GM21367 (cell line): Measurements from ENCODE around the gene PLCB3.

Experiments used
- ATAC-seq: cut with Tn5 transposase; IDR thresholded peaks from one replicate; pipeline ENCODE4 v1.9.1; 2021; ENCODE audit not compliant: unreplicated experiment

The PLCB3 gene

GRCh38 chr11:64265176-64266160 is 14.1 kb downstream of the PLCB3 start:
- no peak for ATAC-seq

GRCh38 chr11:64266339-64266738 is 15.0 kb downstream of the PLCB3 start:
- ATAC-seq: no peak

GRCh38 chr11:64267207-64267945 is 16.0 kb downstream of the PLCB3 start:
- no peak for ATAC-seq

GRCh38 chr11:64268025-64268892 is 16.9 kb downstream of the PLCB3 start:
- no peak for ATAC-seq

GRCh38 chr11:64268893-64269539 is 17.7 kb downstream of the PLCB3 start:
- peak; percentile 14 for ATAC-seq

- ATAC-seq: peak; percentile 43
Observed at GRCh38 chr11:64269540-64270220, 18.4 kb downstream of the PLCB3 start.

- ATAC-seq: no peak
Observed at GRCh38 chr11:64275031-64275800, 23.9 kb downstream of the PLCB3 start.

- ATAC-seq: no peak
Observed at GRCh38 chr11:64275841-64276240, 24.5 kb downstream of the PLCB3 start.

GRCh38 chr11:64276653-64277431 is 25.5 kb downstream of the PLCB3 start:
- no peak for ATAC-seq

GRCh38 chr11:64278576-64279190 is 27.4 kb downstream of the PLCB3 start:
- ATAC-seq: no peak

- no peak for ATAC-seq
Observed at GRCh38 chr11:64281957-64282770, 30.8 kb downstream of the PLCB3 start.

GRCh38 chr11:64283092-64283491 is 31.8 kb downstream of the PLCB3 start:
- ATAC-seq: no peak

GRCh38 chr11:64284048-64284961 is 33.0 kb downstream of the PLCB3 start, which contains the start of gene BAD:
Gene BAD (minus strand): TSS chr11:64284665. CDS start chr11:64284368, 297 bp downstream.
- ATAC-seq: peak; percentile 40

- peak; percentile 49 for ATAC-seq
Observed at GRCh38 chr11:64284962-64285884, 33.9 kb downstream of the PLCB3 start, which contains the start of gene GPR137. Gene GPR137 (plus strand): TSS chr11:64285848. CDS start chr11:64286525, 677 bp downstream.
